ENCODE data around the gene SCARB1. TPM values are rescaled to one million over a fixed set of nuclear protein-coding genes. Genes with fewer than 3 reads are reported as not detected.

The SCARB1 gene
- total RNA-seq, 1 donor from 2014 or later: 4.3 TPM

DNA sequence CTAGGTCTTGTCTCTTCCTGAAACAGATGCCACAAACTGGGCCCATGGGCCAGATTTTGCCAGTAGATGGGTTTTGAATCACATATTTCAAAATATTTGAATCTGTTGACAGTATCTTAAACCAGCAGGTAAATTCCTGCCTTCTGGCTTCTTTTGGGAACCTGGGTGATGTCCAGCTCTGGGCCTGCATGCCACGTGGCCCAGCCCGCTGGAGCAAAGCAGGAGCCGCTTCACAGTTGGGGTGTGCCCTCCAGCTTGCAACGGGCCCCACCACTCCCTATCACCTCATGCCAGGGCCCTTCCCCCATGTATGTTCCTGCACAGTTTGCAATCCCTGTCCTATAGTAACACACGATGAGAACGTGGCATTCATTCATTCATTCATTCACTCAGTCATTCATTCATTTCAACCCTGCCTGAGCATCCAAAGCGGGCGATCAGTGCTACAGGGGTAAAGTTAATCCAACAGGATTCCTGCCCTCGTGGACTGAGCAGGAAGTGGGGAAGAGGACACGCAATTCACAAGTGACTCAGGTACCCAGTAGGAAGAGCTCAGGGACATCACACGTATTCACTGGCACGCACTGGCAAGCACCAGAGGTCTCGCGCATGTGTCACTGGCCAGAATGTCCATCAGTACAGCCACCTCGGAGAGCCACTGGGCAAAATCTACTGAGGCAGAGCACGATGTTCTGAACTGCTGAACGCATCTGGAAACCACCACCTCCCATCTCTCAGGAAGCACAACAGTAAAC lies 27.8 kb downstream of the SCARB1 start:
- H3K36me3 Mint-ChIP-seq: peaks cover 5% of the 10 kb centered on the region
- H3K4me3 Mint-ChIP-seq: no peak overlapping the region
- Histone ChIP-seq H3K4me2 (no peak overlapping the region), H3K9me3 (ENCODE audit: low read depth) (no peaks in the 10 kb centered on the region), H3K27ac (no peak overlapping the region), H3K27me3 (peaks cover 59% of the 10 kb centered on the region), H3F3A (ENCODE audit: low read depth) (peaks cover 28% of the 10 kb centered on the region), H4K20me1 (ENCODE audit: low read depth) (peaks cover 29% of the 10 kb centered on the region), H3K4me3 (no peak overlapping the region), H3K36me3 (no peaks in the 10 kb centered on the region), H2AFZ (replicated peaks) (no peak overlapping the region), H3K79me2 (ENCODE audit: low read depth) (no peaks in the 10 kb centered on the region), H3K4me1 (peaks cover 19% of the 10 kb centered on the region), H3K9ac (no peak overlapping the region)
- DNase-seq (ENCODE audit: low spot score): no peak
- H3K4me1 Mint-ChIP-seq: peaks cover 45% of the 10 kb centered on the region
- TF ChIP-seq EZH2 (IDR thresholded peaks at IDR 0.05) (no peak), EZH2phosphoT487 (IDR thresholded peaks at IDR 0.05) (no peak)
- TF ChIP-seq, protein P1, sequence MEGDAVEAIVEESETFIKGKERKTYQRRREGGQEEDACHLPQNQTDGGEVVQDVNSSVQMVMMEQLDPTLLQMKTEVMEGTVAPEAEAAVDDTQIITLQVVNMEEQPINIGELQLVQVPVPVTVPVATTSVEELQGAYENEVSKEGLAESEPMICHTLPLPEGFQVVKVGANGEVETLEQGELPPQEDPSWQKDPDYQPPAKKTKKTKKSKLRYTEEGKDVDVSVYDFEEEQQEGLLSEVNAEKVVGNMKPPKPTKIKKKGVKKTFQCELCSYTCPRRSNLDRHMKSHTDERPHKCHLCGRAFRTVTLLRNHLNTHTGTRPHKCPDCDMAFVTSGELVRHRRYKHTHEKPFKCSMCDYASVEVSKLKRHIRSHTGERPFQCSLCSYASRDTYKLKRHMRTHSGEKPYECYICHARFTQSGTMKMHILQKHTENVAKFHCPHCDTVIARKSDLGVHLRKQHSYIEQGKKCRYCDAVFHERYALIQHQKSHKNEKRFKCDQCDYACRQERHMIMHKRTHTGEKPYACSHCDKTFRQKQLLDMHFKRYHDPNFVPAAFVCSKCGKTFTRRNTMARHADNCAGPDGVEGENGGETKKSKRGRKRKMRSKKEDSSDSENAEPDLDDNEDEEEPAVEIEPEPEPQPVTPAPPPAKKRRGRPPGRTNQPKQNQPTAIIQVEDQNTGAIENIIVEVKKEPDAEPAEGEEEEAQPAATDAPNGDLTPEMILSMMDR (IDR thresholded peaks at IDR 0.05): no peak
- H3K9me3 Mint-ChIP-seq: no peaks in the 10 kb centered on the region
- no peak overlapping the region for H3K27ac Mint-ChIP-seq
- peaks cover 4% of the 10 kb centered on the region for H3K27me3 Mint-ChIP-seq (ENCODE audit: insufficient read depth, low read depth)

DNA sequence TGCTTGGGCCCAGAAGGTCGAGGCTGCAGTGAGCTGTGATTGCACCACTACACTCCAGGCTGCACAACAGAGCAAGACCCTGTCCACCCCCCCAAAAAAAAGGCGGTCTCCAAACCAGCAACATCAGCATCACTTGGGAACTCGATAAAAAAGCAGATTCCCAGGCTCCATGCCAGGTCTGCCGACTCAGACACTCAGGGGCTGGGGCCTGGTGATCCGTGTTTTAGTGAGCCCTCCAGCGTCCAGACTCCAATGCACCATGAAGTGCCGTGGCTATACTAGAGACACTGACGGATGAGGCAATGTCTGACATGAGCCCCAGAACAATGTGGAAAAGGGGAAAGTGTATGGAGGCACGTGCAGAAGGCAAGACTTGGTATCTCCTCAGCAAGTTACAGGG lies 28.8 kb downstream of the SCARB1 start:
- peaks cover 29% of the 10 kb centered on the region for H4K20me1 ChIP-seq (ENCODE audit: low read depth)
- no peak overlapping the region for H3K9ac ChIP-seq
- H2AFZ ChIP-seq (replicated peaks): no peak overlapping the region
- H3K4me1 ChIP-seq: peaks cover 19% of the 10 kb centered on the region
- TF ChIP-seq EZH2 (IDR thresholded peaks at IDR 0.05): no peak
- TF ChIP-seq, protein P1 (IDR thresholded peaks at IDR 0.05): no peak
- no peak for TF ChIP-seq EZH2phosphoT487 (IDR thresholded peaks at IDR 0.05)
- Mint-ChIP-seq H3K4me3 (no peak overlapping the region), H3K9me3 (peaks cover 7% of the 10 kb centered on the region), H3K4me1 (peaks cover 45% of the 10 kb centered on the region), H3K27ac (no peak overlapping the region), H3K36me3 (peaks cover 5% of the 10 kb centered on the region), H3K27me3 (ENCODE audit: insufficient read depth, low read depth) (peaks cover 7% of the 10 kb centered on the region)
- H3K79me2 ChIP-seq (ENCODE audit: low read depth): no peaks in the 10 kb centered on the region
- H3K4me2 ChIP-seq: no peak overlapping the region
- H3K36me3 ChIP-seq: no peaks in the 10 kb centered on the region
- no peak for DNase-seq (ENCODE audit: low spot score)
- peaks cover 65% of the 10 kb centered on the region for H3K27me3 ChIP-seq
- no peak overlapping the region for H3K4me3 ChIP-seq
- peaks cover 28% of the 10 kb centered on the region for H3F3A ChIP-seq (ENCODE audit: low read depth)
- H3K9me3 ChIP-seq (ENCODE audit: low read depth): no peaks in the 10 kb centered on the region
- H3K27ac ChIP-seq: no peak overlapping the region

DNA sequence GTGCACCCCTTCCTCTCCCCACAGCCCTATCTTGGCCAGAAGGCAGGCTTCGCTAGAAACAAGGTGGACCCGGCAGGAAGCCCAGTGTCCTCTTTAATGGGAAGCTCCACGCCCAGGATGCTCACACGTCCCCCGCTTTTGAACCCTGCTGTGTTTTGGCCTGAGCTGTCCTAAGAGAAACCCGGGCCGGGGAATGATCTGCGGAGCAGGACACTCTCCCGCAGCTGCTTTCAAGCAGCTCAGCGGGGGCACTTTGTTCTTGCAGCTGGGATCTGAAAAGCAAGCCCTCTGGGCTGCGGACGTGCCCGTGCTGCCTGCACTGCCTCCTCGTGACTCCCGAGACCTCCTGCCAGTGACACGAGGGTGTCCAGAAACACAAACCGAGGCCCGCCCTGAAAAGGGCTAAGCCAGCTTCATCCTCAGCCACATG lies 30.0 kb downstream of the SCARB1 start:
- Histone ChIP-seq H4K20me1 (ENCODE audit: low read depth) (peaks cover 29% of the 10 kb centered on the region), H3K36me3 (no peaks in the 10 kb centered on the region), H3K27me3 (peaks cover 68% of the 10 kb centered on the region), H3K79me2 (ENCODE audit: low read depth) (no peaks in the 10 kb centered on the region), H2AFZ (replicated peaks) (no peak overlapping the region), H3F3A (ENCODE audit: low read depth) (peaks cover 32% of the 10 kb centered on the region), H3K9me3 (ENCODE audit: low read depth) (no peaks in the 10 kb centered on the region), H3K4me1 (peaks cover 19% of the 10 kb centered on the region), H3K4me2 (peak overlapping the region; percentile 64), H3K9ac (no peak overlapping the region), H3K27ac (no peak overlapping the region), H3K4me3 (peak overlapping the region; percentile 19)
- DNase-seq (ENCODE audit: low spot score): peak; percentile 96
- peaks cover 52% of the 10 kb centered on the region for H3K4me1 Mint-ChIP-seq
- H3K27ac Mint-ChIP-seq: peak overlapping the region; percentile 33
- H3K9me3 Mint-ChIP-seq: peaks cover 10% of the 10 kb centered on the region
- H3K4me3 Mint-ChIP-seq: peak overlapping the region; percentile 62
- H3K36me3 Mint-ChIP-seq: peaks cover 7% of the 10 kb centered on the region
- TF ChIP-seq EZH2 (IDR thresholded peaks at IDR 0.05): no peak
- TF ChIP-seq EZH2phosphoT487 (IDR thresholded peaks at IDR 0.05): no peak
- TF ChIP-seq, protein P1 (IDR thresholded peaks at IDR 0.05): peak; percentile 18
- peaks cover 14% of the 10 kb centered on the region for H3K27me3 Mint-ChIP-seq (ENCODE audit: insufficient read depth, low read depth)

Data from neural progenitor cell (in vitro differentiated cells).